SH-SY5Y (cell line): ENCODE measurements around the gene NGEF.

Source experiments
- GATA2 ChIP-seq: IDR thresholded peaks from 2 replicates; pipeline ENCODE4 v1.6.1; 2011; ENCODE audit warnings: mild to moderate bottlenecking, low read depth, low read length
- GATA3 ChIP-seq: IDR thresholded peaks from 2 replicates; pipeline ENCODE4 v1.6.1; 2011; ENCODE audit warnings: low read depth, mild to moderate bottlenecking, low read length, moderate library complexity

DNA sequence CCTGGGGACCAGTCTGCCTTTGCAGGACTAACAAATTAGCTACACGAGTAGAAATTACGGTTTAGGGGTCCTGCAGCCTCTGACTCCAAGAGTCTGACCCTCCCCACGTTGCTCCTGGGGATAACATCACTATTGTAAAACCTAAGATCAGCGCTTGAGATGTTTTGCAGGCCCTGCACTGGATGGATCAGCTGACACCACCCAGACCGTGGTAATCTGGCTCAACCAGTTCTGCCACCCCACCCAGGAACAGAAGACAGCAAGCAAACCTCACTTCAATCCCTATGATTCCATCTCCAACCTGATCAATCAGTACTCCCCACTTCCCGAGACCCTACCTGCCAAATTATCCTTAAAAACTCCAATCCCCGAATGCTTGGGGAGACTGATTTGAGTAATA is 31.7 kb downstream of the NGEF start:
- TF ChIP-seq GATA2 = no peak
- no peak for TF ChIP-seq GATA3
